Left lung (tissue), 10 donors: ENCODE data around the gene CTBP1. TPM values are rescaled to one million over a fixed set of nuclear protein-coding genes. Genes with fewer than 3 reads are reported as not detected.

Experiments
- ATAC-seq: fragments of 200-7000 bp; cut with Tn5 transposase; one replicate; pipeline ENCODE4 v1.9.1; 2020; ENCODE audit warnings: moderate library complexity
- DNase-seq, 4 donors: peaks; one replicate each; pipeline ENCODE4 v3.0.0-alpha.2; 2013 to 2020
- H3K27ac ChIP-seq, 2 donors: fragments of 200-600 bp; sonication (generic) in 1 of 2; one replicate each; pipeline versions ENCODE4 v1.5.0 to v1.8.0; 2020 to 2021
- H3K27me3 ChIP-seq, 2 donors: fragments of 200-600 bp; sonication (generic) in 1 of 2; one replicate each; pipeline versions ENCODE4 v1.5.0 to v1.8.0; 2020 to 2021
- H3K36me3 ChIP-seq, 2 donors: fragments of 200-600 bp; sonication (generic) in 1 of 2; one replicate each; pipeline versions ENCODE4 v1.5.0 to v1.8.0; 2020 to 2021
- H3K4me1 ChIP-seq, 2 donors: fragments of 200-600 bp; one replicate each; pipeline ENCODE4 v1.8.0; 2021
- H3K4me3 ChIP-seq, 2 donors: fragments of 200-600 bp; sonication (generic) in 1 of 2; one replicate each; pipeline versions ENCODE4 v1.5.0 to v1.8.0; 2020 to 2021; ENCODE audit warnings: mild to moderate bottlenecking in 1 of 2
- H3K9me3 ChIP-seq, 2 donors: fragments of 200-600 bp; sonication (generic) in 1 of 2; one replicate each; pipeline versions ENCODE4 v1.5.0 to v1.8.0; 2020 to 2021
- intact Hi-C, 2 donors: fragments of 100-400 bp; cut with DNase I; formaldehyde crosslinking; loops; one replicate each; pipeline versions ENCODE4 v1.11.2 to v1.14.2; 2022
- polyA plus RNA-seq, 6 donors: library from polyadenylated mRNA; unstranded; fragments of 120-200 nt; gene quantifications; one replicate each; pipeline ENCODE4 v1.2.1, GENCODE V29; 2013; ENCODE audit not compliant: insufficient read length in 6 of 6
- total RNA-seq, 2 donors: library from RNA; stranded (reverse); fragmentation: NEBNext Ultra II Directional; extraction: Animal tissue kit (Norgen Biotek cat#: 25700); gene quantifications; one replicate each; pipeline ENCODE4 v1.2.1, GENCODE V29; 2021
- TF ChIP-seq, protein P1 (sequence below), 2 donors: fragments of 200-600 bp; sonication (generic) in 1 of 2; IDR thresholded peaks; one replicate each; pipeline versions ENCODE4 v1.5.0 to v1.8.0; 2021; ENCODE audit warnings: antibody characterized with exemption in 2 of 2
- donor health status: DM: no; HTN: yes; CAD: no.
- donor health status: DM: no; HTN: no; CAD: no.

Gene CTBP1
- total and polyA plus RNA-seq, 8 donors: 93.9 to 167 (median 122) TPM

DNA sequence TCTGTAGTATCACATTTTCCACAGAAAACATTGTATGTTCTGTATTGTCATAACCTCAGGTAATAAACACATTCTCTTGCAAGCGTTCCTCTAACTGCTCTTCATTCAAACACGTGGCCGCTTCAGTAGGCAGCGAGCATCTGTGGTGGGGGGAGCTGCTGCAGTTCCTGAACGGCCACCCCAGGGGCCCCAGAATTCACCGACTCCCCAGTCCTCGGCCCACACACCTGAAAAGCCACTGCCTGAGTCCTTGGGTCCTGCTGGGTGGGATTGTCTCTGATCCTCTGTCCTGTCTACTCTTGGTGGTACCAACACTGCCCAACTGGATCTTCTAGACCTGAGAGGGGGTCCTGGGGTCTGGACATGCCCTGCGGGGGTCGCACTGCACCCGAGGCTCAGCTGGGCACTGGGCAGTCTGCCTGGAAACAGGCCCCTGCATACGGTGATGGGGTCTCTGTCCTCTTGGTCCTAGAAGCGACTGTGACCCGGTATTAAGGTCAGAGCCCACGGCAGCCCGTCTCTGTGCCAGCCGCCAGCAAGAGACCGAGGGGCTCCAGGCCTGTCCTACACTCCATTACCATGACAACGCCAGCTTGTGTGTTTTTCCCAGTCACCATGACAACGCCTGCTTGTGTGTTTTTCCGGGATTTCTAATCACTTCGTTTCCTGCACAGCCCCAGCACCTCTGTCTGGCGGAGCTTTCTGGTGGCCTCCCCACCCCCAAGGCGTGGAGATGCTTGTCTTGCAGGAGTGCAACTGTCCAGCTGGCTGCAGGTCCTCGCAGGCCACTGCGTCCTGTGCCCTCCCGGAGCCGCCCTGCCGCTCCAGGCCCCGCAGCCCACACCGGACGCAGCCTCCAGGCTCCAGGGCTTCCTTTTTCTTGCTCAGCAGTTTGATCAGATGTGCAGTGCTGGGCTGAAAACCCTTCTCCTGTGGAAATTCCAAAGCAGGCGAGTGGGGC lies 16.0 kb downstream of the CTBP1 start:
- intact Hi-C loops: no loop called here

DNA sequence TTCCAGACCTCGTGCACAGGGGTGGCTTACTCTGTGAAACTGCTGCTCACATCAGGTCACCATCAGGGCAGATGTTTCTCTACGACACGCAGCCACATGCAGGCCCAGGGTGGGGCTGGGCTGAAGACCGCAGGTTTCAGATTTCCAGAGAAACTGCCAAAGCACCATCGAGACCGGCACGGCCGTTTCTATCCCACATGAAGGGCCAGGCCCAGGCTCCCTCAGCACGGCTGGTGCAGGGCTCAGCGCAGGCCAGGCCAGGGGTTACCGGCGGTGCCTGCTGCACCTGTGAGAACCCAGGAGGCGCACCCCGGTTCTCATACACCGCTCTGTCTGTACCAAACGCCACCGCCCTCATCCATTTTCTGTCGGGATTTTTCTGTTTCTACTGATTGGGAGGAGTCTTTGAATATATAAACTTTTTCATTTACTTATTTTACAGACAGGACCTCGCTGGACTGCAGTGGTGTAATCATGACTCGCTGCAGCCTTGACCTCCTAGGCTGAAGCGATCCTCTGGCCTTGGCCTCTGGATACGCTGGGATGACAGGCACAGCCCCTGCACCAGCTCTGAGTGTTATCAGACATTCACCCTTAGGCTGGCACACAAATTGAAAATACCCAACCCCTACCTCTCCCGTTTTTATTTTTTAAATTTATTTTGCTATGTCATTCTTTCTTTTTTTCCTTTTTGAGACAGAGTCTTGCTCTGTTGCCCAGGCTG lies 17.1 kb downstream of the CTBP1 start:
- intact Hi-C loops: no loop called here
- TF ChIP-seq, protein P1, sequence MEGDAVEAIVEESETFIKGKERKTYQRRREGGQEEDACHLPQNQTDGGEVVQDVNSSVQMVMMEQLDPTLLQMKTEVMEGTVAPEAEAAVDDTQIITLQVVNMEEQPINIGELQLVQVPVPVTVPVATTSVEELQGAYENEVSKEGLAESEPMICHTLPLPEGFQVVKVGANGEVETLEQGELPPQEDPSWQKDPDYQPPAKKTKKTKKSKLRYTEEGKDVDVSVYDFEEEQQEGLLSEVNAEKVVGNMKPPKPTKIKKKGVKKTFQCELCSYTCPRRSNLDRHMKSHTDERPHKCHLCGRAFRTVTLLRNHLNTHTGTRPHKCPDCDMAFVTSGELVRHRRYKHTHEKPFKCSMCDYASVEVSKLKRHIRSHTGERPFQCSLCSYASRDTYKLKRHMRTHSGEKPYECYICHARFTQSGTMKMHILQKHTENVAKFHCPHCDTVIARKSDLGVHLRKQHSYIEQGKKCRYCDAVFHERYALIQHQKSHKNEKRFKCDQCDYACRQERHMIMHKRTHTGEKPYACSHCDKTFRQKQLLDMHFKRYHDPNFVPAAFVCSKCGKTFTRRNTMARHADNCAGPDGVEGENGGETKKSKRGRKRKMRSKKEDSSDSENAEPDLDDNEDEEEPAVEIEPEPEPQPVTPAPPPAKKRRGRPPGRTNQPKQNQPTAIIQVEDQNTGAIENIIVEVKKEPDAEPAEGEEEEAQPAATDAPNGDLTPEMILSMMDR (IDR thresholded peaks at IDR 0.05): no peak

More for the DNA sequence above, 16.0 kb downstream of the CTBP1 start:
- H3K9me3 ChIP-seq: no peaks in the 10 kb centered on the region
- TF ChIP-seq, protein P1 (IDR thresholded peaks at IDR 0.05): no peak
- ATAC-seq (peak; percentile 23), DNase-seq (peak in 3 of 4 donors; percentile 71 to 90 (median 72))
- H3K27me3 ChIP-seq: no peaks in the 10 kb centered on the region
- no peak overlapping the region for H3K4me3 ChIP-seq
- peaks cover 16 to 22% of the 10 kb centered on the region in 2 donors for H3K4me1 ChIP-seq
- peak overlapping the region; percentile 26 to 46 for H3K27ac ChIP-seq
- peaks cover 0 to 89% of the 10 kb centered on the region in 2 donors for H3K36me3 ChIP-seq

DNA sequence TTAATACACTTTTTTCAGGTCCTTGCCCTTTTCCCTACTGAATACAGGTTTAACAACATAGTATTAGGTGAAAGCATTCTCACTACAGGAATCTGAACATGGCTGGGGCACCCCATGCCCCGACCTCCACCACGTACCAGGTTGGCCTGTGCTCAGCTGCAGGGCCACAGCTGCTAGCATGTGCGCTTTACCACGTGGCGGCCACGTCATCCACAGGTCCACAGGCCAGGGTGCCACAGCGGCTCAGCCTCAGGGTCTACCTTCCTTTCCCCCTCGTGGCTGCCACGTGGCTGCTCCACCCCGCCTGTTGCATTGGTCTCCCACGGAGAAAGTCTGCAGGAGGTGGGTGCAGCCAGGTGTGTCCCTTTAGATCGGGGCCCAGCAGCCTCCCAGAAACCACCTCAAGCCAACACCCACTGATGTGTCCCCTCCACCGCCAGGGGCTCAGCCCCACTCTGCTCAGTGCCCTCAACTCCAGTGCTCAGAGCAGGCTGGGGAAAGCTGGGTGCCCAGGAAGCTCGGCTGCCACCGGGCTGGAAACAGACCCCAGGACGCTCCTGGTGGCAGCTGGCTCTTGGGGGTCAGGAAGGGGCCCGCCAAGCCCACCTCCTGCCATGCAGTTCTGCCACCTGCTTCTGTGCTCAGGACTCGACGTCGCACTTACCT lies 17.8 kb downstream of the CTBP1 start:
- peaks cover 16 to 22% of the 10 kb centered on the region in 2 donors for H3K4me1 ChIP-seq
- no peak overlapping the region for H3K27ac ChIP-seq
- DNase-seq: peak in 1 of 4 donors; percentile 49
- H3K36me3 ChIP-seq: peaks cover 0 to 100% of the 10 kb centered on the region in 2 donors
- intact Hi-C loops: no loop called here
- TF ChIP-seq, protein P1 (IDR thresholded peaks at IDR 0.05): no peak
- H3K4me3 ChIP-seq: no peak overlapping the region
- H3K27me3 ChIP-seq: no peaks in the 10 kb centered on the region
- no peaks in the 10 kb centered on the region for H3K9me3 ChIP-seq
- no peak for ATAC-seq

More for the DNA sequence above, 17.1 kb downstream of the CTBP1 start:
- Histone ChIP-seq H3K27me3 (no peaks in the 10 kb centered on the region), H3K36me3 (peaks cover 0 to 97% of the 10 kb centered on the region in 2 donors), H3K4me1 (peaks cover 16 to 22% of the 10 kb centered on the region in 2 donors), H3K4me3 (no peak overlapping the region), H3K9me3 (no peaks in the 10 kb centered on the region), H3K27ac (no peak overlapping the region)
- DNase-seq (peak in 1 of 4 donors; percentile 43), ATAC-seq (no peak)

DNA sequence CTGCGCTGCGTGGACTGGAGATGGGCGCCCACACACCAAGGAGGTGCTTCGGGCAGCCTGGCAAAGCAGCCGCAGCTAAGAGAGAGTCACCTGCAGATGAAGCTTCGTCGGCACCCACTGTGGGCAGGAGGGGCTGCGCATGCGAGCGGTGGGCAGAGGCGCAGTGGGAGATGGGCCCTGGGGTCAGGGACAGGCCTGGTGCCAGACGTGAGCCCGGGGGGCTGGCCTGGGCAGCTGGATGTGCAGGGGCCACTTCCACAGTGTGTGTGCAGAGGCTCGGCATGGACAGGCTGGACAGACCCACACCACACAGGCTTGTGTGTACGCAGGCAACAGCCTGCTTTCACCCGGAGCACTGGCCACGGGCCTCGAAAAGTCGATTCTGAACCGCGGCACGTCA lies 18.6 kb downstream of the CTBP1 start:
- H3K4me1 ChIP-seq: peaks cover 16 to 22% of the 10 kb centered on the region in 2 donors
- H3K4me3 ChIP-seq: no peak overlapping the region
- TF ChIP-seq, protein P1 (IDR thresholded peaks at IDR 0.05): no peak
- H3K36me3 ChIP-seq: peaks cover 0 to 100% of the 10 kb centered on the region in 2 donors
- no peak overlapping the region for H3K27ac ChIP-seq
- H3K27me3 ChIP-seq: no peaks in the 10 kb centered on the region
- ATAC-seq (no peak), DNase-seq (no peak)
- intact Hi-C loops: no loop called here
- H3K9me3 ChIP-seq: no peaks in the 10 kb centered on the region
